ENCODE results near the gene TRAPPC10. TPM values are rescaled to one million over a fixed set of nuclear protein-coding genes. Genes with fewer than 3 reads are reported as not detected.

The TRAPPC10 gene
- total RNA-seq, 2 donors from 2014 or later: 17.0 to 24.9 TPM

DNA sequence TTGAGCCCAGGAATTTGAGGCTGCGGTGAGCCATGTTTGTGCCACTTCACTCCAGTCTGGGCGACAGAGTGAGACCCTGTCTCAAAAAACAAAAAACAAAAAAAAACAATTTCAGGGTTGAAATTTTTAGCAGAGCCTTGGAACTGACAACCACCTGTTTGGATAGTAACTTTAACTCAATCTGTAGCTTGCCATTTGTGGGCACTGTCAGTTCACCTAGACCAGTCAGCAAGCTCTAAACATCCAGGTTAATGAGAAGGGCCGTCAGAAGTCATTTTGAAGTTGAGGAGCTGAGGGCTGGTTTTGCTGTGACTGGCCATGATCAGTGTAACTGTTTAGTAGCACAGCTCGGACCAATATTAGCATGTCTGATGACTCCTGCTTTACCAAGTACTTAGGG, 8.4 kb downstream of the TRAPPC10 start:
- intact Hi-C loops (cut with DNase I): loop anchor here in 1 of 2 donors (10.0 kb wide), 1 partner anchor 464 kb away; no protein-coding TSS in a partner anchor
- DNase-seq (no peak), ATAC-seq (no peak)

DNA sequence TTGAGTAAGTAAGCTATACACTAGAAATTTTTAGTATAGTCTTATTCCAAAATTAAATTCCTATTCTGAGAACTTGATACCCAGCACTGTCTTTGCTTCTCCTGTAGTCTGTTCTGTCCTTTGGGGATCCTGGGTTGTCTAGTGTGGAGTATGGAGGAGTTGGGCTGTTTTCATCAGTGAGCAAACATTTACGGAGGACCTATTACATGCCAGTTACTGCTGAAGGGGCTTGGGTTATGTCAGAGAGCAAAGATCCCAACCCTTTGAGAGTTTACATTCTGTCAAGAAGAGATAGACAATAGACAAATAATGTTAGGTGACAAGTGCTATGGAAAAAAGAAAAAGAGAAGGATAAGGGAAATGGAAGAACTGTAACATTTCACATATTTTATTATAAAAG, 9.0 kb downstream of the TRAPPC10 start:
- DNase-seq (no peak), ATAC-seq (no peak)
- intact Hi-C loops (cut with DNase I): loop anchor here in 1 of 2 donors (10.0 kb wide), 1 partner anchor 464 kb away; no protein-coding TSS in a partner anchor

DNA sequence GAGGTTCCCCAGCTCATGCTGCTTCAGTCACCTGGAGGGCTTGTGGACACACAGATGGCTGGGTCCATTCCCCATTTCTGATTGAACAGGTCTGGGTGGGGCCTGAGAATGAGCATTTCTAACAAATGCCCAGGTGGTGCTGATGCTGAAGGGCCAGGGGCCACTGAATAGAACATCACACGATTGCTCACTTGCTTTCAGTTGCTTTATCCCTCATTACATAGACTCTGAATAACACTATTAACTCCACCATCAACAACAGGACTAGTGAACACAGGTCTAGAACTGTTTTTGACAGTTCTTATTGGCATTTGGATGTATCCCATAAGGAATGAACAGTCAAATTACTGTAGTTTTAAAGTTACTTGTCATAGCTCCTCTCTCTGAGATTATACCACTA, 12.1 kb downstream of the TRAPPC10 start:
- intact Hi-C loops (cut with DNase I): loop anchor here in 1 of 2 donors (10.0 kb wide), 1 partner anchor 461 kb away; no protein-coding TSS in a partner anchor
- DNase-seq: no peak
- no peak for ATAC-seq

DNA sequence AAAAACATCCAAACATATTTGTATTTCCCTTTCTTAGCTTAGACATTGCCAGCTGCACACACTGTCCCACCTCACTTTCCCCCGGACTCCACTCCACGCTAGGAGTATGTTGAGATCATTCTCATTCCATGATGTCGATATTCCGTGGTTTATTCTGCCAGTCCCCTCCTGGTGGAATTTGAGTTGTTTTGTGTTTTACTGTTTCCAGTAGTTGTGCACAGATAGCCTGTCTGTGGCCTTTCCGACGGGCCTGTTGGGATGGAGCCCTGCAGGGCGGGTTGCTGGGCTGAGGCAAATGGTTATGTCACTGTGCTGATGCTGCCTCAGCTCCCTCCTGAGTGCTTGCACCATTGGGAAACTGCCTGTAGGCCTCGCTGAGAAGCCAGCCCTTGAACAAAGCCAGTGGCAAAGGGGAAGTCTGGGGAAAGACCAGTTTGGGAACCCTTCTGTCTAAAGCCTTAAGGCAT, 12.8 kb downstream of the TRAPPC10 start:
- intact Hi-C loops (cut with DNase I): loop anchor here in 1 of 2 donors (10.0 kb wide), 1 partner anchor 460 kb away; no protein-coding TSS in a partner anchor
- peak; percentile 76 for DNase-seq
- ATAC-seq: peak; percentile 86 to 93

DNA sequence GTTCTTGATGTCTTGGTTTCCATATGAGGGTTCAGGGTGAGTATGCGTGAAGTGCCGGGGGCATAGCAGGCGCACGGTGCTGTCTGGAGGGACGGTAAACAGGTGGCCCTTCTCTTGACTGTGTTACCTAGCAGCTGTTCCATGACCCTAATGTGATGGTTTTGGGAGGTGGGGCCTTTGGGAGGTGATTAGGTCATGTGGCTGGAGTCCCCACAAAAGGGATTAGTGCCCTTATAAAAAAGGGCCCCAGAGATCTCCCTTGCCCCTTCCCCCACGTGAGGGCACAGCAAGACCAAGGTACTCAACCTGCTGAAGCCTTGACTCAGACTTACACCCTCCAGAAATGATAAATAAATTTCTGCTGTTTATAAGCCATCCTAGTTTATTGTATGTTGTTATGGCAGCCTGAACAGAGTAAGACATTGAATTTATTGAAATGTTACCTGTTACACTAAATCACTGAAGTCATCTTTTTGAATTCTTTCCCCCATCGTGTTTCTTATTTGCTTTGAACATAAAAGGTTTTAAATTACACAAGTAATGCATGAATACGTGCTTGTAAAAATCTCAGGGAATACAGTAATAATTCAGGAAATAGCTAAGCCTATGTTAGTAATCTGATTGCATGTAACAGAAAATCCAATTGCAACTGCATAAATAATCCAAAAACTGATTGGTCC, 15.6 kb downstream of the TRAPPC10 start:
- intact Hi-C loops (cut with DNase I): loop anchor here in 1 of 2 donors (10.0 kb wide), 1 partner anchor 457 kb away; no protein-coding TSS in a partner anchor
- ATAC-seq (no peak), DNase-seq (no peak)

DNA sequence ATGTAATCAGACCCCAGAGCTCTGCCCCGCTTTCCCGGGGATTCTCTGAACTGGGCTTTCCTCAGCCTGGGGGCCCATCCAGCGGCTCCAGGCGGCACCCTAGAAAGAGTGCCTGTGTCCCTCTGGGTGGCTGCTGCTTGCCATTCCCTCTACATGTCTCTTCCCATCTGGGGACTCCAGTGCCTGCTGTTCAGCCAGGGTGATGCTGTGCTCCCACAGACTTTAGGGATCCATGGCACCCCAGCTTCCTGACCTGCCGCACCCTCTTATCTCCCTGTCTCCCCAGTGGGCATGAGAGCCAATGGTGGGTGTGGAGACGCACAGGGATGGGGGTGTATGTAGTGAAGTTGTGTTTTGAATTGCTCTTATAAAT, 16.2 kb downstream of the TRAPPC10 start:
- no peak for ATAC-seq
- intact Hi-C loops (cut with DNase I): loop anchor here in 1 of 2 donors (10.0 kb wide), 1 partner anchor 457 kb away; no protein-coding TSS in a partner anchor
- no peak for DNase-seq

DNA sequence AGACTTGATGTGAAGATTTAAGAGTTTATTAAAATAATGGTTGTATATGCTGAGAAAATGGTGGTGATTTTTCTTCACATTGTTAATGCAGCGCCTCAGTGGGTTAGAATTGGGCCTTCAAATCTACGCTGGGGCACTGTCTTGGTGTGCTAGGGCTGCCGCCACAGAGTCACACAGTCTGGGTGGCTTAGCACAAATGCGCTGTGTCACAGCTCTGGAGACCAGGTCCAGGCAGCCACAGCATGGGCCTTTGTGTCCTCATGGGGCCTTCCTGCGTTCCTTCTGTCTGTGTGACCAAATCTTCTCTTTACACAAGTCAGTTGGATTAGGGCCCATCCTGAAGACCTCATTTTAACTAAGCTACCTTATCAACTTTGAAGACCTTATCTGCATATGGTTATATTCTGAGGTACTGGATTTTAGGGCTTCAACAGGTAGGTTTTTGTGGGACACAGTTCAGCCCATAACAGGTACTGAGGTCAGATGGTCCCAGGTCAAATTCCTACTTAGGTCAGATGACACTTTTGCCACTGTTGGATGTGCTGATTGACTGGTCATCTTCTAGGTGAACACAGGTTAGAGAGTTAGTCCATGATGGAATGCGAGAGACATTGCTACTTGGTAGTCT, 17.5 kb downstream of the TRAPPC10 start:
- ATAC-seq (peak in 1 of 2 donors; percentile 13), DNase-seq (no peak)
- intact Hi-C loops (cut with DNase I): loop anchor here in 1 of 2 donors (10.0 kb wide), 1 partner anchor 455 kb away; no protein-coding TSS in a partner anchor

DNA sequence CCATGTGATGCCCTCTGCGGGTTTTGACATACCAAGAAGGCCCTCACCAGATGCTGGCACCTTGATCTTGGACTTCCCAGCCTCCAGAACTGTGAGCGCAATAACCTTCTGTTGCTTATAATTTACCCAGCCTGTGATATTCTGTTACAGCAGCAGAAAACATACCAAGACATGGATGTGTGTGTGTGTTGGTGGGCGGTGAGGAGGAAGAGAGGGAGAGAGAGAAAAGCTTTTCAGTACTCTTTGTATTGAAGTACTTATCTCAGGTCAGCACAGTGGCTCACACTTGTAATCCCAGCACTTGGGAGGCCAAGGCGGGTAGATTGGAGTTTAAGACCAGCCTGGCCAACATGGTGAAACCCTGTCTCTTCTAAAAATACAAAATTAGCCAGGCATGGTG, 23.1 kb downstream of the TRAPPC10 start:
- DNase-seq (no peak), ATAC-seq (no peak)
- intact Hi-C loops (cut with DNase I): no loop called here

DNA sequence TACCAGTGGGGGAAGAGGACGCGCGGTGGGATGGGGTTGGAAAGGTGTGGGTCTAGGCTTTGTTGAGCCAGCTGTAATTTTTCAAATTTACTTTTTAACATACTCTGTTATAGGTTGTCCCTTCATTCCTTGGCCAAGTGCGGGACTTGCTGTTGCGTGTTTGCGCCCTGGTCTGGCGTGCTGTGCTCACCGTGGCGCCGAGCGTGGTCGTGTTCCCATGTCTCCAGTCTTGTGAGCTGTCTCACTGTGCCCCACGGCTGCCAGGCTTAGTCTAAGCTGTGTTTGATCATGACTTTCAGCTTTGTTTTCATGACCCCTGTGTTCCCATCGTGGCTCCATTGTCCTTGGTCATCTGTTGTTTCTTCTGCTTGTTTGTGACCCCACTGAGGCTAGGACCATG, 26.0 kb downstream of the TRAPPC10 start:
- intact Hi-C loops (cut with DNase I): no loop called here
- ATAC-seq: no peak

DNA sequence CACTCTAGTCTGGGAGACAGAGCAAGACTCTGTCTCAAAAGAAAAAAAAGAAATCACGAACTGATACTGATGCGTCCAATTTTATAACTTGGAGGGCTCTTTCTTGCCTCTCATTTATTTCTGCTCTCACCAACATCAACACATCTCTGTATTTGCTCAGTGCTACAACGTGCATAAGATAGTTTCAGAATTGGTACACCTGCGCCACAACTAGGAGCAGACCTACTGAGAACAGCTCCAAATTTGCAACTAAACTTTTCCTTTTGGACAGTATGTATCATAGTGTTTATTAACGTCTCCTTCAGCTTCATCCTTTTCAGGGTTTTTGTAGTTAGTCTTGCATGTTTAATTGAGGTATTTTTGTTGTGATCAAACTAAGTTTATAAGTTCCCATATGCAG, 27.7 kb downstream of the TRAPPC10 start:
- intact Hi-C loops (cut with DNase I): no loop called here
- DNase-seq (no peak), ATAC-seq (no peak)

More for the DNA sequence above, 26.0 kb downstream of the TRAPPC10 start:
- DNase-seq: no peak

DNA sequence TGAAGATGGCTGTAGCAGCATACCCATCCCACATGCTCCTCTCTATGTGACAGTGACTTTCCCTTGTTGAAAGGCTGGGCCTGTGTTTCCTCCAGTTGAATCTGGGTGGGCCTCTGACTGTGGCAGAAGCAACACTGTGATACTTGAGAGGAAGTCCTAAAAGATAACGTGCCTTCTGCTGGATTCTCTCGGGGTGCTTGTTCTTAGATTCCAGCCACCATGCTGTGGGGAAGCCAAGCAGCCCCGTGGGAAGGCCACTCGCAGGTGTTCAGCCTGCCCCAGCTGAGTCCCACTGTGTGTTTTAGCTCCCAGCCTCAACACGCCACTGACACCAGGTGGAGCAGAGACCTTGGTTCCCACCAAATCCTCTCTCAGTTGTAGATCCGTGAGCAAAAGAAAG, 31.5 kb downstream of the TRAPPC10 start:
- no peak for ATAC-seq
- intact Hi-C loops (cut with DNase I): no loop called here

DNA sequence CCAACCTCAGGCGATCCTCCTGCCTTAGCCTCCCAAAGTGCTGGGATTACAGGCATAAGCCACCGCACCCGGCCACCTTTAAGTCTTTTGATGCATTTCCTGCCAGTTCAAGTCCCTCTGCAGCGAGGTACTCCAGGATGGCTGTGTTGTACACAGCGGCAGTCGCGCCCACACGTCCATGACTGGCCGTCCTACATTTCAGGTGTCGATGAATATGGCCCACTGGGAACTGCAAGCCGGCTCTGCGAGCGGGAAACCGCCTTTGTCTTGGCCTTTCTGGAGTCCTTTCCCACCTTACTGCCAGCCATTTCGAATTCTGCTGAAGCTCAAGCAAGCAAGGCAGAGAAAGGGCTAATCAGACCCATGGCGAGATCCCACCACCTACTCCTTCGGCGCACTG, 34.6 kb downstream of the TRAPPC10 start:
- DNase-seq (no peak), ATAC-seq (no peak)
- intact Hi-C loops (cut with DNase I): no loop called here

More for the DNA sequence above, 31.5 kb downstream of the TRAPPC10 start:
- no peak for DNase-seq

DNA sequence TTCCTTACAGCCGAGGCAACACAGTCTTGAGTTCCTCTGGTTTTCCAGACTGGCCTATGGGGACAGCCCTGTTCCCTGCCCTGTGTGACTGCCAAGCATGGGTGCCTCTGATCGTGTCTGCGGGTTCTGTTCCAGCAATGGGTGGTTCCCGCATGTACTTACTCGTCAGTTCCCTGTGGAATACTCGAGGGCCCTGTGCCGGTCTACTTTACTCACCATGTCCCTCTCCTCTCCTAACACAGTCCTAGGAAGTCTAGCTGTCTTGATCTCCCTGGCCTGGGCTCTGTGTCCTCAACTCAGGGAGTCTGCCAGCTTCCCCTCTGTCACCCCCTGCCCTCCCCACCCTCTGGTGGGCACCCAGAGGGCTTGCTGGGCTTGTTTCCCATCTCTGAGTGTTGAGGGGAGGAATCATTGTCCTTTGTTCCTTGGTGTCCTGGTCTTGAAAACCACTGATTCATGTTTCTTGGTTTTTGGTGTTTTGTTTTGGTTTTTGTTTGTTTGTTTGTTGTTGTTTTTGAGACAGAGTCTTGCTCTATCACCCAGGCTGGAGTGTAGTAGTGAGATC, 36.0 kb downstream of the TRAPPC10 start:
- no peak for DNase-seq
- intact Hi-C loops (cut with DNase I): no loop called here
- ATAC-seq: no peak

DNA sequence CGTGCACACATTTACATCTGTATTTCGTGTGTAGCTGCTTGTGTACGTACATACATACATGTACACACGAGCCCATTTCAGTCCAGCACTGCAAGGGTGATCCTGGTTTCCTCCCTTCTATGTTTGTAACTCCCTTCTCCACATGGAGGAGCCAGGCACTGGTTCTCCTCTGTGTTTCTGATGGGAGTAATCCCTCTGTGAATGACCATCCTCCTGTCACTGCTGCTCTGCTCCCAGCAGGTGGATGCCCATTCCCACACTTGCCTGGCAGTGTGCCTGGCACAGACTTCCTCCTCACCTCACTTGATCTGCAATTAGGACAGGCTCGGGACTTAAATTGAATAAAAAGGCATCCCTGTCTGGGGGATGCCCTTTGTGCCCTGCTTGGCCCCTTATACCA, 37.1 kb downstream of the TRAPPC10 start:
- DNase-seq: no peak
- no peak for ATAC-seq
- intact Hi-C loops (cut with DNase I): no loop called here

DNA sequence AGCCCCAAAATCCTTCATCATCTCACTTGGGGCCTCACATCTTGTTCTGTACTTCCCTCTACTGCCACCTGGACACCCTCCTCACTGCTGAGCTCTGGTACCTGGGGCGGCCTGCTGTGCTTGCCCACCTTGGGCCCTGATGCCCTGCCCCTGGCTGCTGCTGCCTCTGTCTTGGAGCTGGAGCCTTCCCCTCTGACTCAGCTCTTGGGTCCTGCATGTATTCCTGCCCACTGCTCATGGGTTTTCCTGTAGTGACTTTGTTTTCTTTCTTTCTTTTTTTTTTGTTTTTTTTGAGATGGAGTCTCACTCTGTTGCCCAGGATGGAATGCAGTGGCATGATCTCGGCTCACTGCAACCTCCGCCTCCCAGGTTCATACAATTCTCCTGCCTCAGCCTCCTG, 37.5 kb downstream of the TRAPPC10 start:
- intact Hi-C loops (cut with DNase I): no loop called here
- no peak for DNase-seq
- no peak for ATAC-seq

DNA sequence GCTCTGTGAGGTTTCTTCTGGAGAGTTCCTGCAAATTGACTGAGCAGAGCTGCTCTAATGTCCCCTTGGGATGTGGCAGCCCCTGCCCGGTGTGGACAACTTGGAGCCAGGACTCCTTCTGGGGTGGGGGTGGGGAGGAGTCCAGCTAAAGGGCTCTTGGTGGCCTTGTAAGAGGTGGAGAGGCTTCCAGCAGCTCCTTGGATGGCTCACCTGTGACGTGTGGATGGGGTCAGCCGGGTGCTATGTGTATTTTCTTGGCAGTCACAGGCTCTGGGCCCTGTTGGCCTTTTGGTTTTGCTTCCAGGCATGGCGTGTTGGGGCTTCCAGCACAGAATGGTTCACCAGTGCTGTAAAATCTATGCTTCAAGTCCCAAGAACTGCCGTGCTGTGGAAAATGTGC, 38.2 kb downstream of the TRAPPC10 start:
- DNase-seq (no peak), ATAC-seq (no peak)
- intact Hi-C loops (cut with DNase I): no loop called here

DNA sequence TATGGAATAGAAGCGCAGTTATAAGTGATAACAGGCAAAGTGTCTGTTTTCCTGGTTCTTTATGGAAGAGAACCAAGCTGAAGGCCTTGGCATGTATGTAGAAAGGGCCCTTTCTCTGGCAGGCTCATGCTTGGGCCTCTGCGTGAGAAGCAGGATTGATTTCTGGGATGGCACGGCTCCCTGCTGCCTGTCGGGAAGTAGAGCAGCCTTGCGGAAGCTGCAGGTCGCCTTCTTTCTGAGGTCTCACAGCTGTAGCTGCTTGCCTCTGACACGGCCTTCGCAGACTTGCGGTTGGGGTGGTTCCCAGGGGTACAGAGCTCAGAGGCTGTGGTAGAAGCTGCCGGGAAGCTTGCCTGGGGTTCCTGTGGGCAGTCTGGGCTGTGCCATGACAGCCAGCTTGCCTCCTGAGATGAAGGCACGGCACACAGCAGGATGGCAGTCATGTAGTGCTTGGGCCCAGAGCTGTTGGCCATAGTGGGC, 39.4 kb downstream of the TRAPPC10 start:
- peak; percentile 76 to 78 for ATAC-seq
- DNase-seq: peak; percentile 58
- intact Hi-C loops (cut with DNase I): no loop called here

DNA sequence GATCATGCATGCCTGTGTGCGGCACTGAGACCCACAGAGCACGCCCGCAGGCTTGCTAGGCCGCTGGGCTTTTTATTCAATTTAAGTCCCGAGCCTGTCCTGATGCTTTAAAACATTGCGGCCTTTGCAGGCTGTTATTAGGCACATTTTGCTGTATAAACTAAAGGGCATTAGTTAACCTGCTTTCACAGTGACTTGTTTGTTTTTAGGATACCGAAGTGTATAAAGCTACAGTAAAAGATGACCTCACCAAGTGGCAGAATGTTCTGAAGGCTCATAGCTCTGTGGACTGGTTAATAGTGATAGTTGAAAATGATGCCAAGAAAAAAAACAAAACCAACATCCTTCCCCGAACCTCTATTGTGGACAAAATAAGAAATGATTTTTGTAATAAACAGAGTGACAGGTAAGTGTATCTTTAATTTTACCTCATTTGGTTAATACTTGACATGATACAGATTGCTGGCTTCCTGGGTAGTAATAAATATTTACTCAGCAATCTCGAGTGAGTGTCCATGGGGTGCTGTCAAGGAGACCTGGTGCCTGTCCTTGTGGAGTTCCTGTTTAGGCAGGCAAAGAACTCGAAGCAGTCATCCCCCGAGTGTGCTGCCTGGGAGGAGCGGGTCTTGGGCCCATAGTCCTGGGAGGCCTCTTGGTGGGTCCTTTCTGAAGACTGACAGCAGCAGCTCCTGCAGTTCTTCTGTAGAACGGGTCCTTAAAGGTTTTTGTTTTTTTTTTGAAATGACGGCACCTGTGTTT, 40.1 kb downstream of the TRAPPC10 start:
- no peak for DNase-seq
- intact Hi-C loops (cut with DNase I): no loop called here
- no peak for ATAC-seq

DNA sequence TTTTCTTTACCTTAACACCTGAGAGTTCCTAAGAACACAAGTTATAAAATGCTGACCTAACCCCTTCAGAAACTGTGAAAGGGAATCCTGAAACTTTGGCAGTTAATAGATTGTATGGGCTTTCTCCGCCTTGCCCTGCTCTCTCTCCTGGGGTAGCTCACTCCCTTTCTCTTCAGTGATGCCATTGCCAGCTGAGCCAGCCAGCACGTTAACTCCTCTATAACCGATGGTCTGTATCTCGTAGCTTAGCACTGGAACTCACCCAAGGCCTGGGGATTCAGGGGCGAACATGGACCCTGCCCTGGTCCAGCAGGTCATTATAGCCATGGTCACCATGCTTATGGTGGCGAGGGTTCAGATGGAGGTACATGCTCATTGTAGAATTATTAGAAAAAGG, 40.7 kb downstream of the TRAPPC10 start:
- ATAC-seq: peak in 1 of 2 donors; percentile 12
- intact Hi-C loops (cut with DNase I): no loop called here
- no peak for DNase-seq

Measured in left cardiac atrium (tissue), 4 donors.